NCI-H1417 (cell line): ENCODE measurements around the gene SLC12A3.
A peak's percentile ranks its signal among the peaks of the same experiment; 100 is the strongest.
"Not testable (repeated sequence)": the region's sequence is repeated elsewhere in the genome, so short reads cannot be mapped to it uniquely, and the experiment has no call there.

Experiments
- DNase-seq, 3 experiments: peaks; one replicate each; lab custom pipeline; 2025; lab: John Stamatoyannopoulos, UW

The SLC12A3 gene

GRCh38 chr16:56868175-56868574, 3.2 kb downstream of the SLC12A3 start:
- DNase-seq, result no peak

- DNase-seq, result not testable (repeated sequence)
Measured at GRCh38 chr16:56868766-56869165, 3.8 kb downstream of the SLC12A3 start.

GRCh38 chr16:56869513-56870275, 4.7 kb downstream of the SLC12A3 start:
- DNase-seq, result peak in 1 of 3 experiments; percentile 3

GRCh38 chr16:56870276-56870888, 5.4 kb downstream of the SLC12A3 start:
- no peak for DNase-seq

- DNase-seq, result no peak
Measured at GRCh38 chr16:56871172-56871593, 6.2 kb downstream of the SLC12A3 start.

- no peak for DNase-seq
Measured at GRCh38 chr16:56872863-56873391, 7.9 kb downstream of the SLC12A3 start.

- no peak for DNase-seq
Measured at GRCh38 chr16:56874800-56875199, 9.8 kb downstream of the SLC12A3 start.

GRCh38 chr16:56876048-56876447, 11.0 kb downstream of the SLC12A3 start:
- no peak for DNase-seq

GRCh38 chr16:56877486-56878182, 12.6 kb downstream of the SLC12A3 start:
- DNase-seq, result no peak

- no peak for DNase-seq
Measured at GRCh38 chr16:56878282-56878854, 13.4 kb downstream of the SLC12A3 start.

- DNase-seq, result no peak
Measured at GRCh38 chr16:56879276-56879675, 14.3 kb downstream of the SLC12A3 start.

- no peak for DNase-seq
Measured at GRCh38 chr16:56880176-56880575, 15.2 kb downstream of the SLC12A3 start.

GRCh38 chr16:56880685-56881084, 15.7 kb downstream of the SLC12A3 start:
- no peak for DNase-seq

GRCh38 chr16:56882077-56882800, 17.2 kb downstream of the SLC12A3 start:
- no peak for DNase-seq

GRCh38 chr16:56883586-56883985, 18.6 kb downstream of the SLC12A3 start:
- no peak for DNase-seq

GRCh38 chr16:56884026-56884582, 19.1 kb downstream of the SLC12A3 start:
- no peak for DNase-seq

GRCh38 chr16:56884929-56885328, 19.9 kb downstream of the SLC12A3 start:
- not testable (repeated sequence) for DNase-seq

GRCh38 chr16:56885446-56886162, 20.6 kb downstream of the SLC12A3 start:
- no peak for DNase-seq

GRCh38 chr16:56886296-56886695, 21.3 kb downstream of the SLC12A3 start:
- DNase-seq, result no peak

GRCh38 chr16:56886826-56887225, 21.8 kb downstream of the SLC12A3 start:
- DNase-seq, result no peak

GRCh38 chr16:56888806-56889205, 23.8 kb downstream of the SLC12A3 start:
- DNase-seq, result no peak
